ENCODE data around the gene CD44. TPM values are rescaled to one million over a fixed set of nuclear protein-coding genes. Genes with fewer than 3 reads are reported as not detected.
"Not testable (repeated sequence)": the region's sequence is repeated elsewhere in the genome, so short reads cannot be mapped to it uniquely, and the experiment has no call there.

The CD44 gene
- total and polyA plus RNA-seq, 4 experiments from 2014 or later = 390 to 809 (median 681) TPM

- no peak overlapping the region for H3K4me3 ChIP-seq (ENCODE audit: low read length in 2 of 2)
- H3K27ac ChIP-seq (ENCODE audit: low read depth, low read length) = no peak overlapping the region
- Mint-ChIP-seq H3K4me1 (peaks cover 37 to 59% (median 48%) of the 10 kb centered on the region in 4 donors), H3K36me3 (no peaks in the 10 kb centered on the region), H3K27ac (peak overlapping the region in 4 of 7 donors; percentile 4 to 77 (median 28)), H3K4me3 (peak overlapping the region in 1 of 8 donors; percentile 46), H3K9me3 (no peaks in the 10 kb centered on the region), H3K27me3 (no peaks in the 10 kb centered on the region)
- intact Hi-C loops (cut with micrococcal nuclease) = loop anchor here (2.0 kb wide), 1 partner anchor 17 kb away; no protein-coding TSS in a partner anchor
- POLR2A ChIA-PET (ENCODE audit: partially characterized antibody) = interaction anchor here (1.1 kb wide), 1 partner anchor 34 kb away, joined by 4 read pairs; the partner anchor contains the start of gene CD44
- DNase-seq = no peak
- CTCF ChIA-PET (ENCODE audit: partially characterized antibody) = interaction anchor here (0.8 kb wide), 1 partner anchor 57 kb away, joined by 3 read pairs; no protein-coding TSS in a partner anchor
- H3K36me3 ChIP-seq (ENCODE audit: insufficient read depth, low read length) = no peaks in the 10 kb centered on the region
- H3K9me3 ChIP-seq (ENCODE audit: control insufficient read depth in 1 of 2, low read length in 2 of 2) = no peaks in the 10 kb centered on the region
- H3K27me3 ChIP-seq (ENCODE audit: insufficient read depth, low read length) = no peaks in the 10 kb centered on the region
- peaks cover 44% of the 10 kb centered on the region for H3K4me1 ChIP-seq (ENCODE audit: insufficient read depth, low read length)
These were observed 33.5 kb upstream of the CD44 start for GRCh38 chr11:35105319-35106079.

- Histone ChIP-seq H3K4me1 (ENCODE audit: insufficient read depth, low read length) (peaks cover 55% of the 10 kb centered on the region), H3K27me3 (ENCODE audit: insufficient read depth, low read length) (no peaks in the 10 kb centered on the region), H3K36me3 (ENCODE audit: insufficient read depth, low read length) (no peaks in the 10 kb centered on the region), H3K27ac (ENCODE audit: low read depth, low read length) (no peak overlapping the region), H3K9me3 (ENCODE audit: control insufficient read depth in 1 of 2, low read length in 2 of 2) (no peaks in the 10 kb centered on the region), H3K4me3 (ENCODE audit: low read length in 2 of 2) (no peak overlapping the region)
- Mint-ChIP-seq H3K36me3 (no peaks in the 10 kb centered on the region), H3K27ac (peak overlapping the region; percentile 30 to 93 (median 81)), H3K4me3 (peak overlapping the region in 7 of 8 donors; percentile 29 to 69 (median 63)), H3K4me1 (peaks cover 48 to 70% (median 59%) of the 10 kb centered on the region in 4 donors), H3K27me3 (no peaks in the 10 kb centered on the region), H3K9me3 (no peaks in the 10 kb centered on the region)
- peak in 1 of 5 donors; percentile 19 for DNase-seq
- POLR2A ChIA-PET (ENCODE audit: partially characterized antibody) = interaction anchor here (1.2 to 1.4 kb wide), 2 partner anchors 10 to 66 kb away, joined by 3 to 6 read pairs; no protein-coding TSS in a partner anchor
- intact Hi-C loops (cut with micrococcal nuclease) = loop anchor here (2.0 kb wide), 1 partner anchor 16 kb away; no protein-coding TSS in a partner anchor
- CTCF ChIA-PET (ENCODE audit: partially characterized antibody) = interaction anchor here (0.6 to 1.2 kb wide), 2 partner anchors 48 to 1283 kb away, joined by 3 read pairs; no protein-coding TSS in a partner anchor
These were observed 32.4 kb upstream of the CD44 start for GRCh38 chr11:35106595-35106994.

- Histone ChIP-seq H3K4me1 (ENCODE audit: insufficient read depth, low read length) (peaks cover 62% of the 10 kb centered on the region), H3K36me3 (ENCODE audit: insufficient read depth, low read length) (no peaks in the 10 kb centered on the region), H3K27me3 (ENCODE audit: insufficient read depth, low read length) (no peaks in the 10 kb centered on the region), H3K4me3 (ENCODE audit: low read length in 2 of 2) (no peak overlapping the region), H3K9me3 (ENCODE audit: control insufficient read depth in 1 of 2, low read length in 2 of 2) (no peaks in the 10 kb centered on the region), H3K27ac (ENCODE audit: low read depth, low read length) (no peak overlapping the region)
- ChIA-PET POLR2A (ENCODE audit: partially characterized antibody) (interaction anchor here (1.2 to 1.4 kb wide), 3 partner anchors 9 to 67 kb away, joined by 3 to 6 read pairs (median 3); no protein-coding TSS in a partner anchor), CTCF (ENCODE audit: partially characterized antibody) (interaction anchor here (1.0 kb wide), 1 partner anchor 55 kb away, joined by 3 read pairs; no protein-coding TSS in a partner anchor)
- peak overlapping the region in 4 of 7 donors; percentile 14 to 62 (median 30) for H3K27ac Mint-ChIP-seq
- no peaks in the 10 kb centered on the region for H3K9me3 Mint-ChIP-seq
- H3K27me3 Mint-ChIP-seq = no peaks in the 10 kb centered on the region
- no peak for DNase-seq
- intact Hi-C loops (cut with micrococcal nuclease) = loop anchor here (2.0 kb wide), 1 partner anchor 15 kb away; no protein-coding TSS in a partner anchor
- peak overlapping the region in 2 of 8 donors; percentile 5 to 18 for H3K4me3 Mint-ChIP-seq
- no peaks in the 10 kb centered on the region for H3K36me3 Mint-ChIP-seq
- H3K4me1 Mint-ChIP-seq = peaks cover 53 to 79% (median 65%) of the 10 kb centered on the region in 4 donors
These were observed 31.1 kb upstream of the CD44 start for GRCh38 chr11:35107861-35108260.

GRCh38 chr11:35108336-35108735 is 30.6 kb upstream of the CD44 start:
- H3K36me3 Mint-ChIP-seq; H3K36me3 ChIP-seq (ENCODE audit: insufficient read depth, low read length); intact Hi-C loops (cut with micrococcal nuclease); H3K9me3 Mint-ChIP-seq; H3K27me3 Mint-ChIP-seq; H3K4me3 ChIP-seq (ENCODE audit: low read length in 2 of 2); CTCF ChIA-PET (ENCODE audit: partially characterized antibody); DNase-seq; H3K27me3 ChIP-seq (ENCODE audit: insufficient read depth, low read length); H3K9me3 ChIP-seq (ENCODE audit: control insufficient read depth in 1 of 2, low read length in 2 of 2); H3K27ac ChIP-seq (ENCODE audit: low read depth, low read length); POLR2A ChIA-PET (ENCODE audit: partially characterized antibody): not testable (repeated sequence)
- peak overlapping the region in 1 of 8 donors; percentile 42 for H3K4me3 Mint-ChIP-seq
- H3K4me1 ChIP-seq (ENCODE audit: insufficient read depth, low read length) = peaks cover 62% of the 10 kb centered on the region
- peaks cover 53 to 79% (median 65%) of the 10 kb centered on the region in 4 donors for H3K4me1 Mint-ChIP-seq
- peak overlapping the region in 4 of 7 donors; percentile 4 to 49 (median 48) for H3K27ac Mint-ChIP-seq

GRCh38 chr11:35109041-35109440 is 29.9 kb upstream of the CD44 start:
- intact Hi-C loops (cut with micrococcal nuclease) = no loop called here
- H3K9me3 ChIP-seq (ENCODE audit: control insufficient read depth in 1 of 2, low read length in 2 of 2) = no peaks in the 10 kb centered on the region
- Mint-ChIP-seq H3K9me3 (no peaks in the 10 kb centered on the region), H3K27me3 (no peaks in the 10 kb centered on the region), H3K4me1 (peaks cover 53 to 79% (median 65%) of the 10 kb centered on the region in 4 donors), H3K27ac (peak overlapping the region in 2 of 7 donors; percentile 49 to 74), H3K36me3 (no peaks in the 10 kb centered on the region), H3K4me3 (peak overlapping the region in 1 of 8 donors; percentile 64)
- DNase-seq = no peak
- peaks cover 62% of the 10 kb centered on the region for H3K4me1 ChIP-seq (ENCODE audit: insufficient read depth, low read length)
- ChIA-PET POLR2A (ENCODE audit: partially characterized antibody) (interaction anchor here (1.2 to 1.9 kb wide), 3 partner anchors 30 to 62 kb away, joined by 3 to 5 read pairs (median 3); no protein-coding TSS in a partner anchor), CTCF (ENCODE audit: partially characterized antibody) (interaction anchor here (0.8 to 1.0 kb wide), 3 partner anchors 8 to 196 kb away, joined by 3 read pairs; no protein-coding TSS in a partner anchor)
- no peak overlapping the region for H3K4me3 ChIP-seq (ENCODE audit: low read length in 2 of 2)
- no peaks in the 10 kb centered on the region for H3K36me3 ChIP-seq (ENCODE audit: insufficient read depth, low read length)
- H3K27me3 ChIP-seq (ENCODE audit: insufficient read depth, low read length) = no peaks in the 10 kb centered on the region
- H3K27ac ChIP-seq (ENCODE audit: low read depth, low read length) = no peak overlapping the region

GRCh38 chr11:35109827-35110226 is 29.1 kb upstream of the CD44 start:
- intact Hi-C loops (cut with micrococcal nuclease) = no loop called here

More at GRCh38 chr11:35109827-35110226, 29.1 kb upstream of the CD44 start:
- Histone ChIP-seq H3K4me3 (ENCODE audit: low read length in 2 of 2) (no peak overlapping the region), H3K4me1 (ENCODE audit: insufficient read depth, low read length) (peaks cover 62% of the 10 kb centered on the region), H3K9me3 (ENCODE audit: control insufficient read depth in 1 of 2, low read length in 2 of 2) (no peaks in the 10 kb centered on the region), H3K27me3 (ENCODE audit: insufficient read depth, low read length) (no peaks in the 10 kb centered on the region), H3K36me3 (ENCODE audit: insufficient read depth, low read length) (no peaks in the 10 kb centered on the region), H3K27ac (ENCODE audit: low read depth, low read length) (no peak overlapping the region)
- Mint-ChIP-seq H3K4me3 (peak overlapping the region in 1 of 8 donors; percentile 12), H3K27me3 (no peaks in the 10 kb centered on the region), H3K27ac (no peak overlapping the region), H3K36me3 (no peaks in the 10 kb centered on the region), H3K4me1 (peaks cover 53 to 76% (median 65%) of the 10 kb centered on the region in 4 donors), H3K9me3 (no peaks in the 10 kb centered on the region)
- CTCF ChIA-PET (ENCODE audit: partially characterized antibody) = interaction anchor here (0.8 to 1.0 kb wide), 3 partner anchors 9 to 196 kb away, joined by 3 read pairs; no protein-coding TSS in a partner anchor
- DNase-seq = no peak
- POLR2A ChIA-PET (ENCODE audit: partially characterized antibody) = interaction anchor here (0.5 to 2.7 kb wide), 6 partner anchors 13 to 98 kb away, joined by 3 to 8 read pairs (median 3); partner anchors contain the start of gene CD44

Measured in CD4-positive, alpha-beta memory T cell (primary cell).